ENCODE results near the gene LRRK1. TPM values are rescaled to one million over a fixed set of nuclear protein-coding genes. Genes with fewer than 3 reads are reported as not detected.

LRRK1 gene
- polyA plus RNA-seq, 1 of the 3 experiments (the other 2 are of a cell fraction), result 6.9 TPM

DNA sequence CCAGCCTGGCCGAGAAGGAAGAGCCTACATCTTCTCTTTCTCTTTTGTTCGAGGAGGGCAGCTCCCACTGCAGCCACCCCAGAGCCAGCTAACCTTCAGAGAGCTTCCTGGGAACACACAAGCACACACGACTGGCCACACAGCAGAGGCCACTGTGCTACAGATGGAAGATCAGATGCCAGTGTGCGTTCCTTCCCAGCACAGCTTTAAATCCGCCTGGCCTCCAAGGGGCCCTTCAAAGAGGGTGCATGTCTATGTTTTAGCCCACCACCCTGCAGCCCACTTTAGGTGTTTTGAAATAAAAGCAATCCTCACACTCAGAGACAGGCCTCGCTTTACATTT, 27.2 kb upstream of the LRRK1 start:
- WGBS (ENCODE audit: low lambda C conversion rate), result 68% methylated on average over 6 of the region's 6 CpGs
- no peaks in the 10 kb centered on the region for H3K9me3 ChIP-seq
- H3K36me3 ChIP-seq (replicated peaks in 1 of 2; ENCODE audit: control insufficient read depth in 1 of 2, insufficient read depth in 2 of 2, low read length in 1 of 2), result no peaks in the 10 kb centered on the region
- ChIA-PET CTCF (interaction anchor here (0.7 to 1.3 kb wide), 3 partner anchors 10 to 115 kb away, joined by 3 to 4 read pairs (median 3); no protein-coding TSS in a partner anchor), POLR2A (no interaction called here)
- TF ChIP-seq TCF12 (IDR thresholded peaks at IDR 0.05) (no peak), NFIC (IDR thresholded peaks at IDR 0.05; ENCODE audit: borderline replicate concordance) (no peak), RFX5 (IDR thresholded peaks at IDR 0.05; ENCODE audit: low read length) (no peak), GABPA (IDR thresholded peaks at IDR 0.05; ENCODE audit: low read depth) (no peak), MAX (IDR thresholded peaks at IDR 0.05; ENCODE audit: low read depth) (no peak), TAF1 (IDR thresholded peaks at IDR 0.05; ENCODE audit: borderline replicate concordance, low read depth, low read length) (no peak), PBX3 (IDR thresholded peaks at IDR 0.05) (no peak), NRF1 (IDR thresholded peaks at IDR 0.05; ENCODE audit: low read depth, low read length) (no peak), YY1 (IDR thresholded peaks at IDR 0.05; ENCODE audit: low read depth) (no peak), ZBTB33 (IDR thresholded peaks at IDR 0.05; ENCODE audit: borderline replicate concordance, low read depth) (no peak), MXI1 (IDR thresholded peaks at IDR 0.05; ENCODE audit: low read depth, low read length) (no peak), EZH2phosphoT487 (IDR thresholded peaks at IDR 0.05; ENCODE audit: borderline replicate concordance, low read depth) (no peak), CHD2 (IDR thresholded peaks at IDR 0.05; ENCODE audit: low read length, partially characterized antibody) (no peak), FOSL2 (IDR thresholded peaks at IDR 0.05; ENCODE audit: borderline replicate concordance, low read depth) (no peak), RCOR1 (IDR thresholded peaks at IDR 0.05; ENCODE audit: low read length) (no peak), GATA2 (CRISPR knock-in tag; IDR thresholded peaks at IDR 0.05) (no peak)
- TF ChIP-seq, protein P1, sequence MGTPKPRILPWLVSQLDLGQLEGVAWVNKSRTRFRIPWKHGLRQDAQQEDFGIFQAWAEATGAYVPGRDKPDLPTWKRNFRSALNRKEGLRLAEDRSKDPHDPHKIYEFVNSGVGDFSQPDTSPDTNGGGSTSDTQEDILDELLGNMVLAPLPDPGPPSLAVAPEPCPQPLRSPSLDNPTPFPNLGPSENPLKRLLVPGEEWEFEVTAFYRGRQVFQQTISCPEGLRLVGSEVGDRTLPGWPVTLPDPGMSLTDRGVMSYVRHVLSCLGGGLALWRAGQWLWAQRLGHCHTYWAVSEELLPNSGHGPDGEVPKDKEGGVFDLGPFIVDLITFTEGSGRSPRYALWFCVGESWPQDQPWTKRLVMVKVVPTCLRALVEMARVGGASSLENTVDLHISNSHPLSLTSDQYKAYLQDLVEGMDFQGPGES (IDR thresholded peaks at IDR 0.05; ENCODE audit: low read depth, low read length), result no peak
- TF ChIP-seq, protein P2, sequence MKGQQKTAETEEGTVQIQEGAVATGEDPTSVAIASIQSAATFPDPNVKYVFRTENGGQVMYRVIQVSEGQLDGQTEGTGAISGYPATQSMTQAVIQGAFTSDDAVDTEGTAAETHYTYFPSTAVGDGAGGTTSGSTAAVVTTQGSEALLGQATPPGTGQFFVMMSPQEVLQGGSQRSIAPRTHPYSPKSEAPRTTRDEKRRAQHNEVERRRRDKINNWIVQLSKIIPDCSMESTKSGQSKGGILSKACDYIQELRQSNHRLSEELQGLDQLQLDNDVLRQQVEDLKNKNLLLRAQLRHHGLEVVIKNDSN (IDR thresholded peaks at IDR 0.05; ENCODE audit: borderline replicate concordance, low read depth), result no peak
- H4K20me1 ChIP-seq (ENCODE audit: insufficient read depth), result no peaks in the 10 kb centered on the region
- no peak overlapping the region for H3K4me3 ChIP-seq (ENCODE audit: low read depth in 2 of 2, low read length in 1 of 2)
- H2AFZ ChIP-seq (ENCODE audit: low read depth), result no peak overlapping the region
- H3K27me3 ChIP-seq (ENCODE audit: insufficient read depth), result no peaks in the 10 kb centered on the region
- DNase-seq, result no peak
- H3F3A ChIP-seq (replicated peaks; ENCODE audit: insufficient read depth), result no peaks in the 10 kb centered on the region
- no peak overlapping the region for H3K4me2 ChIP-seq
- H3K9ac ChIP-seq, result no peak overlapping the region
- no peaks in the 10 kb centered on the region for H3K9me2 ChIP-seq
- H3K79me2 ChIP-seq (ENCODE audit: insufficient read depth), result no peaks in the 10 kb centered on the region
- H3K27ac ChIP-seq (ENCODE audit: low read depth in 2 of 2, low read length in 1 of 2), result no peak overlapping the region
- peaks cover 0 to 3% of the 10 kb centered on the region in 2 experiments; a peak in 1 of 4 replicates for H3K4me1 ChIP-seq (ENCODE audit: control insufficient read depth in 1 of 2, insufficient read depth in 2 of 2, low read depth in 1 of 2, low read length in 1 of 2)
